Activated T-cell treated with anti-CD3 and anti-CD28 coated beads, Interleukin-2, amount 50 U/mL, for 48 hours (primary cell): Measurements from ENCODE around the gene TXLNG.
"Not testable (repeated sequence)": the region's sequence is repeated elsewhere in the genome, so short reads cannot be mapped to it uniquely, and the experiment has no call there.

Experiments used
- DNase-seq, 2 experiments: peaks; one replicate each; pipeline ENCODE4 v3.0.0-alpha.2; 2020

Gene TXLNG

GRCh38 chrX:16786139-16786790 lies at the start of gene TXLNG:
TSS of gene TXLNG (plus strand) at chrX:16786466. CDS start at chrX:16786488, 22 bp downstream.
- DNase-seq = peak; percentile 99

GRCh38 chrX:16737024-16737423 lies 49.2 kb upstream of the TXLNG start:
- DNase-seq = no peak

GRCh38 chrX:16739574-16739973 lies 46.7 kb upstream of the TXLNG start:
- DNase-seq = no peak

GRCh38 chrX:16743604-16744325 lies 42.5 kb upstream of the TXLNG start:
- DNase-seq = no peak

GRCh38 chrX:16745102-16745501 lies 41.2 kb upstream of the TXLNG start:
- no peak for DNase-seq

- no peak for DNase-seq
Measured at GRCh38 chrX:16745659-16746058, 40.6 kb upstream of the TXLNG start.

GRCh38 chrX:16748425-16748824 lies 37.8 kb upstream of the TXLNG start:
- DNase-seq = no peak

- no peak for DNase-seq
Measured at GRCh38 chrX:16750136-16750535, 36.1 kb upstream of the TXLNG start.

- no peak for DNase-seq
Measured at GRCh38 chrX:16754019-16754418, 32.2 kb upstream of the TXLNG start.

- DNase-seq = no peak
Measured at GRCh38 chrX:16756724-16757123, 29.5 kb upstream of the TXLNG start.

- not testable (repeated sequence) for DNase-seq
Measured at GRCh38 chrX:16761500-16761899, 24.8 kb upstream of the TXLNG start.

GRCh38 chrX:16762579-16762978 lies 23.7 kb upstream of the TXLNG start:
- no peak for DNase-seq

GRCh38 chrX:16765594-16765993 lies 20.7 kb upstream of the TXLNG start:
- DNase-seq = no peak

GRCh38 chrX:16770970-16771482 lies 15.2 kb upstream of the TXLNG start:
- DNase-seq = no peak

GRCh38 chrX:16771483-16772398 lies 14.5 kb upstream of the TXLNG start:
- no peak for DNase-seq

GRCh38 chrX:16772460-16772859 lies 13.8 kb upstream of the TXLNG start:
- DNase-seq = no peak

GRCh38 chrX:16774746-16775145 lies 11.5 kb upstream of the TXLNG start:
- no peak for DNase-seq

GRCh38 chrX:16778545-16778944 lies 7.7 kb upstream of the TXLNG start:
- DNase-seq = no peak

- no peak for DNase-seq
Measured at GRCh38 chrX:16778993-16779392, 7.3 kb upstream of the TXLNG start.

- DNase-seq = not testable (repeated sequence)
Measured at GRCh38 chrX:16779815-16780214, 6.5 kb upstream of the TXLNG start.

- no peak for DNase-seq
Measured at GRCh38 chrX:16783452-16783851, 2.8 kb upstream of the TXLNG start.

- not testable (repeated sequence) for DNase-seq
Measured at GRCh38 chrX:16784440-16784839, 1.8 kb upstream of the TXLNG start.
